ENCODE results near the gene PPP1R2.

PPP1R2 gene

GRCh38 chr3:195563317-195563716 lies 20.2 kb upstream of the PPP1R2 start:
- FAIRE-seq = no peak

- FAIRE-seq = no peak
Observed at GRCh38 chr3:195559723-195560409, 16.7 kb upstream of the PPP1R2 start.

GRCh38 chr3:195558602-195559001 lies 15.5 kb upstream of the PPP1R2 start:
- no peak for FAIRE-seq

DNA sequence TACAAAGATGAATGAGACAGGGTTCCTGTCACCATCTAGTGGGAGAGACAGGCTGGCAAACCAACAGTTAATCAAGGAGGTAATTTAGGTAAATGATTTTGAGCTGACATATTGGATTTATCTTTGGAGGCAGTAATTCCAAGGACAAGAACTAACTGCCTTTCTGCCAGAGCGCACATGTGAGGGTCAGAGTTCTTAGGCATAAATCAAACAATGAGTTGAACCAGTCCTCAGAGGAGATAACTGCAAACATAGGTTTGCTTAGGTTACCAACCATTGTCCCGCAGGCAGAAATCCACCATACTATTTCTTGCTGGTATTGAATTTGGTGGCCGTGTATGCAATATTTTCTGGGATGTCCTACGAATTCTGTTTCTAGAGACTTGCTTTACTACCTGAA lies 14.2 kb upstream of the PPP1R2 start:
- no peak for FAIRE-seq

- FAIRE-seq = no peak
Observed at GRCh38 chr3:195556390-195556789, 13.3 kb upstream of the PPP1R2 start.

DNA sequence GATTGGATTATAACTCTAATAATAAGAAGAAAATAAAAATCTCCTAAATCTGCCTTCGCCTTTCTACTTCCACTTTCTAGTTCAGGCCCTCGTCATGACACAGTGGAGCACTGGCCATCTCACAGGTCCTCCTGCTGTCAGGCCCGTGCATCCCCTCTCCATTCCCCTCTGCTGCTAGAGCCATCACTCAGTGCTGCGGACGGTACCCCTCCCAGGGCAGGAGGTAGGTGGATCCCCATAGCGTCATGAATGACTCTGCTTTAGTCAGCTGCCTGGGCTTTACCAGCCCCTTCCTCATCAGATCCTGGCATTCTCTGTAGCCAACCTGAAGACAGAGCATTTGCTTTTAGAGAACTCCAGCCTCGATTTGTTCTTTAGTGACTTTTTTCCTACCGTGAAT lies 12.0 kb upstream of the PPP1R2 start:
- no peak for FAIRE-seq

DNA sequence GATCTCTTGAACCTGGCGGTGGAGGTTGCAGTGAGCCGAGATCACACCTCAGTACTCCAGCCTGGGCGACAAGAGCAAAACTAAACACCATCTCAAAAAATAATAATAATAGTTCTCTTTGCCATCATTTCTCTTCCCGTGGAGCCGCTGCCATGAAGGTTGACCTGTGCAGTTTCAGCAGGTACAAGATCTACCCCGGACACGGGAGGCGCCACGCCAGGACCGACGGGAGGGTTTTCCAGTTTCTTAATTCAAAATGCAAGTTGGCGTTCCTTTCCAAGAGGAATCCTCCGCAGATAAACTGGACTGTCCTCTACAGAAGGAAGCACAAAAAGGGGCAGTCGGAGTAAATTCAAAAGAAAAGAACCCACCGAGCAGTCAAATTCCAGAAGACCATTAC lies 11.3 kb upstream of the PPP1R2 start:
- no peak for FAIRE-seq

DNA sequence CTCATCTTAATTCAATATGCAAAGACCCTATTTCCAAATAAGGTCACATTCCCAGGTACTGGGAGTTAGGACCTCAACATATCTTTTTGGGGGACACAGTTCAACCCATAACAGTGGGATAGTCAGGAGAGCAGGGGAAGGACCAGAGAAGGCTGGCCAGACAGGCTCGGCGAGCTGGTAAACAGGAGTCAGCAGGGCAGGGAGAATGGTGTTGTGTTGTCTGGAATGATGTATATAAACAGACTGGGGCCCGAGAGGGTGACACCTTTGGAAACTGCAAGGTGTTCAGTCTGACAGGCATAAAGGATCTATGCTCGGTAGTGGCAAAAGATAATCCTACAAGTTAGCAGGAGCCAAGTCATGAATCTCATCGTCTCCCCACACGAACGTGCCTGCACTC lies 10.1 kb upstream of the PPP1R2 start:
- FAIRE-seq = no peak

- FAIRE-seq = no peak
Observed at GRCh38 chr3:195551381-195551978, 8.4 kb upstream of the PPP1R2 start.

DNA sequence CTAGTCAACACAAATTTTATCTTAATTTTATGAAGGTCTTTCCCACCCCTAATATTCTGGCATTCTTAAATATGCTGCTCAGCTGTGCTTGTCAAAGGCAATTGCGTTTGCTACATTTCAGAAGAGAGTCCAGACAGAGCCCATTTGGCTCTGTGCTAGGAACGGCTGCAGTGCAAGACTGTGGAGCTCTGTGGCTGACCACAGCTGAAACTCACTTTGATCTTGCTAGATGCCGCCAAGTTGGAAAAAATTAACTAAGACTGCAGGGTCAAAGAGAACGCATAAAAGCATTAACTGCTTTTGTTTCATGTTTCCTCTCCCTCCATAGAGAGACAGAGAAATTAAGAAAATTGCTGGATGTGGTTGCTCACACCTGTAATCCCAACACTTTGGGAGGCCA lies 7.6 kb upstream of the PPP1R2 start:
- FAIRE-seq = no peak

- FAIRE-seq = no peak
Observed at GRCh38 chr3:195549931-195550519, 6.9 kb upstream of the PPP1R2 start.

- FAIRE-seq = no peak
Observed at GRCh38 chr3:195548987-195549386, 5.9 kb upstream of the PPP1R2 start.

DNA sequence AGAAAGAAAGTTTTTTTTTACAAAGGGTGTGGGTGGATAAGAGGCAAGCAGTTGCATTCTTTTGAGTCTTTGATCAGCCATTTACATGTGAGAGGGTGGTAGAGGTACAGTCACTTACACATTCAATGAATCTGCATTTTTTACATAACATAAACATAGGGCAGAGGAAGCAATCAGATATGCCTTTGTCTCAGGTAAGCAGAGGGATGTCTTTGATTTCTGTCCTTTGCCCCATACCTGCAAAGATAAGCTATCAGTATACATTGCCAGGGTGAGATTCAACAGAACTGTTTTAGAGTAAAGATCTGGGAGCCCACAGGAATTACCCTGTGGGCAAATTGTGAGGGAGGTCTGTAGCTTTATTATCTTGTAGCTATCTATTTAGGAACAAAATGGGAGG lies 5.4 kb upstream of the PPP1R2 start:
- no peak for FAIRE-seq

DNA sequence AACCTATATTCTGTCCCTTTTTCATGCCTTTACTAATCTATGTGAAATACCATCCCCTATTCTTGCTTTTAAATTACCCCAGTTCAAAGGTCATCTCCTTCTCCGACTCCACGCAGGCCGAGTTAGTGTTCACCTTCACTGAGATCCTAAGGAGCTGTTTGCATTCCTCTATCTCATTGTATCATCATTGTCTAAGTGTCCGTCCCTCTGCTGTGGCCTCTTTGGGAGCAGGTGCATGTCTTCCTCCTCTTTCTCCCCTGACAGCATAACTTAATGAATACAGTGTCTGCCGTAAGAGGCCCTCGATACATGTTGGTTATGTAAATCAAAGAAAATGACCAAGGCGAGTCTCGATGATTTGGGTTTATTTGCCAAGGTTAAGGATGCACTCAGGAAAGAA lies 4.9 kb upstream of the PPP1R2 start:
- FAIRE-seq = no peak

GRCh38 chr3:195546130-195546560 lies 3.0 kb upstream of the PPP1R2 start:
- no peak for FAIRE-seq

DNA sequence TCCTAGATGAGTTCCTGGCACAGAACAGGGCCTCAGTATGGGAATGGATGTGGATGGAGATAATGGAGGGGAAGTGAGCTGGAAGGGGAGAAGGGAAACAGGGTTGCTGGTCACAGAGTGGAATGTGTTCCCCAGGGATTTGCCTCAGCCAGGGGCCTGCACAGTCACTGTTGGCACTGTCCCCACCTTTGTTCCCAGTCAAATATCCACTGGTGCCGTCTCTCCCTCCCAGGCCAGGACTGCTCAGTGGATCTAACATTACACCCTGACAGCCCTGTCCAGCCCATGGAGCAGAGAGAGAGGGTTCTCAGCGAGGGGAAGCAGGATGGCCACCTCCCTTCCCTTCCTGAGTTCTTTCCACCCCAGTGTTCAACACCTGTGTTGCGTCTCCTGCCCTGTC lies 1.5 kb upstream of the PPP1R2 start:
- no peak for FAIRE-seq

DNA sequence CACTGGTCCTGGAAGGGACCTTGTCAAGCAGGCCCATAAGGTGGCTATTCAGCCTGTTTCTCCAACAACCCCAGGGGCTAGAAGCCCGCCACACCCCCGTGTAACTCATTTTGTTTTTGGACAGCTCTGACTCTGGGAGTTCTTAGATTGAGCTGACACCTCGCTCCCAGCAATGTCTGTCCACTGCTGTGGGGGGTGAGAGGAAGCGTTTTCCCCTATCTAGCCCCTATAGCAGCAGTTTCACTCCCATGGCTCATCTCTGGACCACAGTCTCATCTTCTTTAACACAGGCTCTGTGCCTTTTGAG lies 1.1 kb upstream of the PPP1R2 start:
- no peak for FAIRE-seq

DNA sequence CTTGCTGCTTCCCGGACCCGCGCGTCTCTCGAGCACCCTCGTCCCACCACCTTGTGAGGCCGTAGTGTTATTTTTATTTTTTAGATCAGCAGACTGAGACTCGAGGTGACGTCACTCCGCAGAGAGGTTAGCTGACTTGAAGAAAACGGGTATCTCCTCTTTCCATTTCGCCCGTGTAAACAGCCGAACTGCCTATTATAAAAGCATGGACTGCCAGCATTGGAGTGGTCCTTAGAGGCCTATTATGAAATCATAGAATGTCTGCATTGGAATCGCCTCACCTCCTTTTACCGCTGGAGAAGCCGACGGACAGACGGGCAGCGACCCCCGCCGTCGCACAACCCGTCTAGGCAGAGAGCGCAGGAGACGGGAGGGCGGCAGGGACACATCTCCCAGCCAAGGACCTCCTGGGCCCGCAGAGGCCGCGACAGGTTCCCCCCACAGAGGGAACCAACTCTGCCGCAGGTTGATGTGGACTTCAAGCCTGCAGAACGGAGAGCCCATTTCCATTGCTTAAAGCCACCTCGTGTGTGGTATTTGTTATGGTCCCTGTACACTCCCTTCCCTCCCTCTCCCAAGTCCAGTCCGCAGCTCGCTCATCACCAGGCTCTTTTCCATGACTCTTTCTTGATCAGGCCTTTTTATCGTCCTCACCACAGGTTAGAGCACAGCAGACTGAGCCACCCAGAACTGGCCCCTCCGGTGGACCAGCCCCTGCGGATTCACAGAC lies 540 bp upstream of the PPP1R2 start:
- no peak for FAIRE-seq

DNA sequence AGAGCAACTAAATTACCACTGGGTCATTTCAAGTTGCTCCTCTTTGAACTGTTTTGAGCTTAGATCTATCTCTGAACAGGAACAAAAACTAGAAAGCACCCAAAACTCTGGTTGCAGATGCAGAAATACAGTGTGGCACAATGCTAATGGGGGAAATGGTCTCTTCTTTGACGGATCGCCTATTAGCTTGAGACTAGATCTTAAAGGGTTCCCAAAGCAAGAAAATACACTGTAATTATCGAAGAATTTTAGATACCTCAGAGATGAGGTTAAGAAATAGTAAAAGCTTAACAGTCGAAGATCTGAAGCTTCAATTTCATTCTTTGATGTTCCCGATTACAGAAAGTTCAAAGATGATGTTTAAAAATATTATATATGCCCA lies 818 bp downstream of the PPP1R2 start:
- no peak for FAIRE-seq

GRCh38 chr3:195540511-195540910 lies 2.6 kb downstream of the PPP1R2 start:
- no peak for FAIRE-seq

DNA sequence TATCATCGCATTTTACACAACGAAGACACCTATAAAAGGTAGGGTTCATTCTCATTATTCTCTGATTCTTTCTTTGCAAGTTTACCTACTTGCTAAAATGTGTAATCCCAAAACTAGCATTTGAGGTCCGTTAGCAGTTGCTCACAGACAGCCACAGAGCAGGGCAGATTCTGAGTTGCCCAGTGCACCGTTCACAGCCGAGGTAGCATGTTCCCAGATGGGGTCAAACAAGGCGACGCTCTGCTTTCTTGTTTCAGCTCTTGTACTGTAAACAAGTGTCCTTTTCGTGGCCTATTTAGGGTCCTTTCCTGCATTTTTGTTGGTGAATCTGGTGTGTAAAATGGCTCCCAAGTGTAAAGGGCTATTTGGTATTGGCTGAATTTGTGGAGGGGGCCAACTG lies 3.1 kb downstream of the PPP1R2 start:
- no peak for FAIRE-seq

GRCh38 chr3:195539479-195539878 lies 3.6 kb downstream of the PPP1R2 start:
- no peak for FAIRE-seq

DNA sequence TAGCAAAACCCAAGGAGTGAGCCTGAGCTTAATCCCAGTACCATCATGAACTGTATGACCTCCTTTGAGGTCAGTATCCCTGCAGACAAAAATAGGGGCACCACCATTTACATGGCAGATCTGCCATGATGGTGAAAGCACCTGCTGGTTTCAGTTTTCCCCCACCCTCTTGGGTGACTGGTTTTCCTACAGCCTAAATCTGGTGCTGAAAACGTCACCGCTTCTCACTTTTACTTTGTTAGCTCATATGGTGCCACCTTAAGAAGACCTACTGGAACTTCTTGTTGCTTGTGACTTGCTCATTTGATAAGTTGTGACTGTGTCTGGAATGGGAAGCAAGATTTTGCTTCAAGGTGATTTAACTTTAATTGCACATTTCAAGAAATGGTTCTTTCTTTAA lies 5.1 kb downstream of the PPP1R2 start:
- no peak for FAIRE-seq

DNA sequence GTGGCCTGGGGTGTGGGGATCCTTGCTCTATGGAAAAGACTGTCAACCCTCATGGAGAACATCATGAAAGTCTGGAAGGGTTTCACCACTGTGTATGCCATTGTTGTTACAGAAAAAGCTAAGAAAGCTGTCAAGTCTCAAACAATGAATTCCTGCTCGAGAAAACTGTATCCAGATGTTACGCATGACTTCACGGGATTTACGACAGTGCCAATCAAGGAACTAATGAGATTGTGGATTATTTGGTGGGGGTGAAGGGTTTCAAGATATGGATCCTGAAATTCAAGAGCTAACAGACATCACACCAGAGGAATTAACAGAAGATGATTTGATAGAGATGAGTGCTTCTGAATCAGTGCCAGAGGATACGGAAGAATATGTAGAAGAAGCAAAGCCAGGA lies 7.8 kb downstream of the PPP1R2 start:
- FAIRE-seq = no peak

Measured in A204.1 (cell line).